IPS-18c (cell line): Measurements from ENCODE around the gene TRMT11.
A peak's percentile ranks its signal among the peaks of the same experiment; 100 is the strongest.
"Not testable (repeated sequence)": the region's sequence is repeated elsewhere in the genome, so short reads cannot be mapped to it uniquely, and the experiment has no call there.

Source experiments
- H3K4me3 ChIP-seq: 2 replicates; pipeline ENCODE4 v1.7.0; 2013; ENCODE audit warnings: low read depth, mild to moderate bottlenecking, low read length, moderate library complexity; ENCODE audit not compliant: insufficient read depth
- H3K9me3 ChIP-seq: one replicate; pipeline ENCODE4 v1.6.1; 2013; ENCODE audit warnings: mild to moderate bottlenecking, low read length, moderate library complexity; ENCODE audit not compliant: control insufficient read depth, insufficient read depth

TRMT11 gene

DNA sequence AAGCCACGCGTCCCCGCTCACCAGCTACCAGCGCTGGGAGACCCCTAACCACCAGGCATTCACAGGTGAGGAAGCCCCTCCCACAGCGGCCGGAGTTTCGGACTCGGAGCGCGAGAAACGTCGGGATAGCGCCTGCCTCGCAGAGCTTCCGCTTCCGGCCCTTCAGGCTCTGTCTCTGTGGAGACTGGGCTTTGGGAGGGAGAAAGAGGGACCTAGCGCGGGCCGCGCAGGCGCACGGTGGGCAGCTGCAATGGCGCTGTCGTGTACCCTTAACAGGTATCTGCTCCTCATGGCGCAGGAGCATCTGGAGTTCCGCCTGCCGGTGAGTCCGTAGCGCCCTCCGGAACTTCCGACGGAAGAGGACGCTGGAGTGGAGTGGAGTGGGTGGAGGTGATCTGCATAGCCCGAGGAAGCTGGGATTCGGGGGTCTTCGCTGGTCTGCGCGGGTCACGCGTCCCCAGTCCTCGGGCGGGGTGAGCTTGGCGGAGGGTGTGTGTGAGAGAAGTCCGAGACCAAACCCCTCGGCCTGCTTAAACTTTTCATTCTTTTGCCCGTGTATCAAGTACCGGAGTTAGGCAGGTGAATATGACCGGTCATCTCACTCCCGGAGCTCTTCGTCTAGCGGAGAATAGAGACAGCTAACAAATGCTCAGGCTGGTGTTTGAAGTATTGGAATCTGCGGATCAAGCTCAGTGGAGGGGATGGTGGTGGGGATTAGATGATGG lies at the start of gene TRMT11:
Gene TRMT11, plus strand, starts transcription at position 240 of the 725 bp plus-strand sequence. Its CDS starts 11 bp downstream, at position 251.
- H3K4me3 ChIP-seq = peak within 1 kb of the TSS; percentile 92
- H3K9me3 ChIP-seq = no peaks in the 10 kb centered on the region

DNA sequence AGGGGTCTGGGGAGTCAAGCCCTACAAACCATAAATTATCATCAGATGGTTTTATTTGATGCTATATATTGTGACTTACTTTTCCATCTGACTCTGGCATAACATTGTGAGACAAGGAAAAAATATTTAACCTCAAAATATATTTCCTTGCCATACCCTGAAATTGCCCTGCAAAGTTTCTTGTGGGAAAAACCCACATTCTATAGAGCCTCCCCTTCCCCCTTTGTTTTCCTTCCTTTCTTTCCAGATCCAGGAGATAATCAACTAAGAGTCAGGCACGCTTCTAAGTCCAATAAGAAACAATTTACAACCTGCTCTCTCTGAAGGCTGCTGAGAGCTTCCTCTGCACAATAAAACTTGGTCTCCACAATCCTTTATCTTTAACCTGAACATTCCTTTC lies 47.3 kb upstream of the TRMT11 start:
- H3K9me3 ChIP-seq = no peaks in the 10 kb centered on the region
- H3K4me3 ChIP-seq = no peak overlapping the region

DNA sequence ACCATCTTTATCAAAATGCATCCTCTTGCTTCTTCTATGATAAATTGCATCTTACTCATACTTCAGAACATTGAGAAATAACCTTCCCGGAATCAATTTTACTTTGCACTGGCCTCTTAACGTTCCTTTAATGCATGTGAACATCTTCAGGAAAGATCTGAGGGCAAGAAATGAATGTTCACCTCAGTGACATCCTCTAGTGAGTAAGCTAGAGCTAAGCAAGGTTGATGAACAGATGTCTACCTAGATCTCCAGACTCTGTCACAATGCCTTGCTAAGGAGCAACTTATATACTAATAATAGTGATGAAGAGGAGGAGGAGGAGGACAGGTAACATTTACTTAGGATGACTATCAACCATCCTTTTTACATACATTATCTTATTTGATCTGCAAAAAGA lies 46.5 kb upstream of the TRMT11 start:
- Histone ChIP-seq H3K4me3 (no peak overlapping the region), H3K9me3 (no peaks in the 10 kb centered on the region)

DNA sequence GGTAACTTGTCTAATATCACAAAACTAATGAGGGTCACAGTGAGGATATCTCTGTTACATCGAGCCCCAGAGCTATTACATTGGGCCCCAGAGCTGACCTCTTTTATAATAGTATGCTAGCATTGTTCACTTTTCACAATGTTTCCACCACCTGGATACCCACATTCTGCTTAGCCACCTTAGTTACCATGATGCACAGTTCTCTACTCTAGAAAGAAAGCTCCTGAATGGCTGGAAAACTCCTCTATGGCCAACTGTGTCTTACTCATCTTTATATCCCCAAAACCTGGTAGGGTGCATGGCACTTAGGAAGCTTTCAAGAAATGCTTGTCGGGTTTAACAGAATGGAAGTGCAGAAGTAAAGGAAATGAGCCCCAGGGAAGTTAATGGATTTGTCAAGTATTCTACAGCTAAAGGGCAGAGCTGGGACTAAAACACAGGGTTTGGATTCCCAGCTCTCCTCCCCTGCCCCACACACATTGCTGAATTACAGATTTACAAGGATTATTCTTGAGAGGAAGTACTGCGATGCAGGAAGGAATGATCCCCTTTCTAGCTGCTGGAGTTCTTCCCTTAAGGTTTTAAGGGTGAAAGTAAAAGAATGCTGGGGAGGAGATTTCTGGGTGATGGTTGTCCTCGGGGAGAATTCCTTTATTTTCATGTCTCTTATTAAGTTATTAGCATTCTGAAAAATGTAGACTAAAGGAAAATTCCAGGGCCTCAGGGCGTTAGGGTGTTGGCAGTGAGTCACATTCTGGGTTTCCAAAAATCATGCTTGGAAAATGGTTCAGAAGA lies 45.9 kb upstream of the TRMT11 start:
- Histone ChIP-seq H3K4me3 (no peak overlapping the region), H3K9me3 (no peaks in the 10 kb centered on the region)

DNA sequence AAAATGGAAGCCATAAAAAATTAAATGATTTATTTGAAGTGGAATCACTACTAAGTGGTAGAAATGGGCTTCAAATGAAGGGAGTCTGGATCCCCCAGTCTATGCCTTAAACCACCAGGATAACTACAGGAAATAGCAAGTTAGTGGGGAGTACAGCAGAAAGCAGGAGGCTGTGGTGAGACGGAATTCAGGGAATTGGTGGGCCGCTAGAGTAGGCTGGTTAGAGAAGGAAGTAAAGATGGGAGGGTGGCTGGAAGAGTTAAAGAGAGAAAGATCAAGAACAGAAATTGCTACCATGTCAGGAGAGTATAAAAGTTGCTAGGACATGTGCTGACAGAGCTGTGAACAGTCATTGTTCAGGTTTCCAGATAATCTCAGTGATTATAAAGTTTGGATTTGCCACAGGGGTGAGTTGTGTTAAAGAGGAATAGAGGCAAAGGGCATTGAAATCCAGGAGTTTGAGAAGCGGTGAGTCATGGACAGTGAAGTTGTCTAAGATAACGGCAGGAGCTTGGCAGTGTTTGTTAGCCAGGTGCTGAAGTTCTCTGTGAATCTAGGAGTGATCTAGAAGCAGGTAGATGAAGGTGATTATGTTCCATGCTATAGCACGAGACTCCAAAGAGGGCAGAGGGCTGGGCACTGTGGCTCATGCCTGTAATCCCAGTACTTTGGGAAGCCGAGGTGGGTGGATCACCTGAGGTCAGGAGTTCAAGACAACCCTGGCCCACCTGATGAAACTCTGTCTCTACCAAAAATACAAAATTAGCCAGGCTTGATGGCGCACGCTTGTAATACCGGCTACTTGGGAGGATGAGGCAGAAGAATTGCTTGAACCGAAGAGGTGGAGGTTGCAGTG lies 43.4 kb upstream of the TRMT11 start:
- Histone ChIP-seq H3K4me3 (no peak overlapping the region), H3K9me3 (no peaks in the 10 kb centered on the region)

DNA sequence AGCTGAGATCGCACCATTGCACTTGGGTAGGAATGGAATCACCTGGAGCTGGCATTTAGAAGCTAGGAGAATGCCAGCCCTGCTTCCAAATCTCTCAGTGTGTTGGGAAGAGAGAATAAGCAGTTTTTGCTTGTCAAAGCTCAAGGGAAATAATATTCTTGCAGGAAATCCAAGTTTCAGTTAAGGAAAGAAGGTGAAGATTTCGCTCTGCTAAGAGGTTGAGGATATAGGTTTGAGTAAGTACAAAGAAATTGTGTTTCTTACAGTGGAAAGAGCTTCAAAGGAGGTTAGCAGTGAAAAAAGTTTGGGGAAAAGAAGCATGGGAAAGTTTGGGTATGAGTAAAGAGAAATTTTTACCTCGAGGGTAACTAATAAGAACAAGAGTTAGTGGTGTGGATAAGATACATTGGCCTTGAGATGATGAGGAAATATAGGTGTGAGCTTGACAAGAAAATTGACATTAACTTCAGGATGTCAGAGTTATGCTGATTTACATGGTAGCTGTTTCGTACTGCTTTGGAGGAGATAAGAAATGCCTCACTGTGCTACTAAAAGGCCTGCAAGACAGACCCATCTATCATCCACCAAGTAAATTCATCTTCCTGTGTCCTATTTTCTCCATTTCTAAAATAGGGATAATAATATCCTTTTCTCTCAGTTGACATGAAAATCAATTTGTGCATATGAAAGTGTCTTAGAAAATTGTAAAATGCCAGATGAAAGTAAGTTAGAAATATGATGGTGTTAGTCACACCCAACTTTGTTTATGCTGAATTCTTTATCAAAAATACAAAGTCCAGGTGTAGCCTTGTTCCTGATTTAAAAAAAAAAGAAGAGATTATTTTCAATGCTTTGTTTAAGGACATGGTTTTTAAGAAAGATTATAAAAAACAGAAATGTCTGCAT lies 42.6 kb upstream of the TRMT11 start:
- H3K4me3 ChIP-seq = no peak overlapping the region

DNA sequence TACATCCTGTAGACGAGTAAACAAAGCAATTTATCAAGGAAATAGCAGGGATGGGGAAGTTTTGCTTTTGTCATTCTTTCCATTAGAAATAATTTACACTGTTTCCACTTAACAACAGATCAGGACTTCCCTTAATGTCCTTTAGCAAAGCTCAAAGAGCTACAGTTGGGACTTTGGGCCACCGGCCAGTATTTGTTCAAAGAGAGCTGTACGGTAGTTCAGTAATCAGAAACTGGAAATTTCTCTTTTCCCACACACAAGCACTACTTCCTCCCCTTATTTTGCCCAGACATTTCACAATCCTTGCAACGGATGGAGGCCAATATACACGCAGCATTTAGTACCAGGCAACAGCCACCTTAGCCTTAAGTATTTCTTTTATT lies 41.9 kb upstream of the TRMT11 start:
- Histone ChIP-seq H3K4me3 (no peak overlapping the region), H3K9me3 (no peaks in the 10 kb centered on the region)

More for the DNA sequence above, 42.6 kb upstream of the TRMT11 start:
- no peaks in the 10 kb centered on the region for H3K9me3 ChIP-seq

DNA sequence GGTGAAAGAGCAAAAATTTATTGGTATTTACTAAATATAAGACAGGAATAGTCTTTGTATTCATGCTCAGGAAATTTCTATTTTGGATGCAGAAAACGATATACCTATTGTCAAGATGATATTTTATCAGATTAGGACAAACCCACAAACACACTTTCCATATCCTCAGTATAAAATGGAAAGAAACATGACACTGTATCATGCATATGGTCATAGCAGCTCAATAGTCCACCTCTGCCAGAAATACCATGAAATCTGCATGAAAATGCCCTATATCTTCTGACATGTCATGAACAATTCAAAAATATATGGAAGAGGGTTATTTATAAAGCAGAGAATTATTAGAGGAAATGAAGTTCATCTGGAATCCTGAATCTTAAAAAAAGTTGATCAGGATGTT lies 41.4 kb upstream of the TRMT11 start:
- H3K9me3 ChIP-seq = no peaks in the 10 kb centered on the region
- no peak overlapping the region for H3K4me3 ChIP-seq

DNA sequence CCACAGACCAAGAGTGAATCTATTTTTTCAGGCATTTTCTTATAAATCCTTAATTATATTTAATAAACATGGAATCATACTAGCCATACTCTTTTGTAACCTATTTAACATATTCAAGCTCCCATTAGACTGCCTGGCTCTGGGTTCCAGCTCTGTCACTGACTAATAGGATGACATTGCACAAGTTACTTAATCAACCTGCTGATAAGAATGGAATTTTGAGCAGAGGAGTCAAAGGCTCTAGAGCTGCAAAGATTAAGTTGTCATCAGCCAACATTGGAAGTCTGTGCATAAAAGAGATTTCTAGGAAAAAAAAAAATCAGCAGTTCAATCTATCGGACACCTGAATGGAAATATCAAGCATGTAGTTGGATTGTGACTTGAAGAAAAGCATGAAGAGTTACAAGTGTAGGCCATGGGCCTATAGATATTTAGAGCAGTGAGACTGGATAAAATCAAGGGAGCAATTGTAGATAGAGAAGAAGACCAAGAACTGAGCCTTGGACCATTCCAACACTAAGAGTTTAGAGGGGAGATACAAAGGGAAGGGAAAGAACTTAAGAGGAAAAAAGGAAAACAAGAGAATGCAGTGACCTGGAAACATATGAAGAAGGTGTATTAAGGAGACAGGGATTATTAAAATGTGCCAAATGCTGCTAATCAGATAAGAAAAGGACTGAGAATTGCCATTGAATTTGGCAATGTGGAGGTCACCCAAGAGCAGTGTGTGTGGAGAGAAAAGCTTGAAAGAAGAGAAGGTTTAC lies 40.8 kb upstream of the TRMT11 start:
- H3K9me3 ChIP-seq = no peaks in the 10 kb centered on the region
- H3K4me3 ChIP-seq = no peak overlapping the region

DNA sequence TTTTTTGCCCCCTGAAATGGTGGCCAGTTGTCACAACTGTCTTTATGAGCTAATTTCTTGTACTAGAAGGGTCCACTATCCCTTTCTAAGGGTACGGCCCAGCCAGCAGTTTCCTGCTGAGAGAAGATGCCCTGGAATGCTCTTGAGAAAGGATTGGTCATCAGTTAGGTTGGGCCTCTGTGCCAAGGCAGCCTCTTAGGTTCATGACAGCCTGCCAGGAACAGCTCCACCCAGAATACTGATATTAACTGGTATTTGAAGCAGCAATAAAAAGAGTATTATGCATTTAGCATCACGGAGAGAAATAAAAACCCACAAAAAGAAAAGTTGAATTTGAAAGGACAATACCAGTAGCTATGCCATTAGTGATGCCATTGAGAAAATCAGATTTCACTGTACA lies 38.7 kb upstream of the TRMT11 start:
- Histone ChIP-seq H3K4me3 (no peak overlapping the region), H3K9me3 (no peaks in the 10 kb centered on the region)

DNA sequence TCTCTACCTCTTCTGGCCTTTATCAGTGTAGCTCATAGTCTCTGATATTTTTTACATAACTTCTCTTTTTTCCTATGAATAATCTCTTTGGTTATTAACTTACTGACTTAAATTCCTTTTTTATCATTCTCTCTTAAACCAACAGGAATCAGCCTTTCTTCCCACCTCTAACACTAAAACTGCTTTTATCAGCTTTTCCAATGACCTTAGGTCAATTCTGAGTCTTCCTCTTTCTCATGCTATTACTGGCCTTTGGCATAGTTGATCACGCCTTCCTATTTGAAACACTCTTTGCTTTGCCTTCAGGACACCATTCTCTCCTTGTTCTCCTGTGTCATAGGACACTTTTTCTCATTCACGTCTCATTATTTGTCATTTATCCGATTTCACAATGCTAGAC lies 37.9 kb upstream of the TRMT11 start:
- Histone ChIP-seq H3K9me3 (no peaks in the 10 kb centered on the region), H3K4me3 (no peak overlapping the region)

DNA sequence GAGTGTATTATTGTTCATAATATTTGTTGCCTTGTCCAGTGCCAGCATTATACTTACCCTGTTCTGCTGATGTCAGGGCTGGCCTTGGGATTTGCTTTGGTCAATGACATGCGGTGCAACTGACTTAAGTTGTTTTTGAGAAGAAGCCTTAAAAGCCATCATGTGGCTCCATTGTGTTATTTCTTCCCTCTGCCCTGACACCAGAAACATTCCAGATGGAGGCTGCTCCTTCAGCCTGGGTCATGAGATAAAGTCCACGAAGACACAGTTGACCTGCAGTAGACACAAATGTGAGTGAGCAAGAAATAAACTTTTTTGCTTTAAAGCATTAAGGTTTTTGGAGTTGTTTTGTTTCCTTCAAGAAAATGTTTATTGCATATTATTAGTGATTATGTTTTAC lies 37.3 kb upstream of the TRMT11 start:
- no peaks in the 10 kb centered on the region for H3K9me3 ChIP-seq
- no peak overlapping the region for H3K4me3 ChIP-seq

DNA sequence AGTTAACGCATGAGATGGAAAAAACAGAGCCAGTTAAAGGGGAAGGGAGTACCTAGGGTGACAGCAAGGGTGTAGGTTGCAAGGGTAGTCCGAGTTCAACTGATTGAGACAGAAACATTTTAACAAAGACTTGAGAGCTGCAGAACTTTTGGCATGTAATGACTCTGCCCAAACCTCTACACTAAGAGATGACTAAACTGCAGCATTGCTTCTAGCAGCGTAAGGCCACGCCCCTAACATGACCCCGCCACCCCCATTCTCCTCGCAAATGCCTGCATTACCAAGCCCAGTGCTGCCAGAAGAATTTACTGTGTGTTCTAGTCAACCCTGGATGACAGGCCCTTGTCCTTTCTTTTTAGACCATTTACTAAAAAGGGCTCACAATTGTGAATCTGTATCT lies 36.0 kb upstream of the TRMT11 start:
- no peak overlapping the region for H3K4me3 ChIP-seq
- H3K9me3 ChIP-seq = no peaks in the 10 kb centered on the region

DNA sequence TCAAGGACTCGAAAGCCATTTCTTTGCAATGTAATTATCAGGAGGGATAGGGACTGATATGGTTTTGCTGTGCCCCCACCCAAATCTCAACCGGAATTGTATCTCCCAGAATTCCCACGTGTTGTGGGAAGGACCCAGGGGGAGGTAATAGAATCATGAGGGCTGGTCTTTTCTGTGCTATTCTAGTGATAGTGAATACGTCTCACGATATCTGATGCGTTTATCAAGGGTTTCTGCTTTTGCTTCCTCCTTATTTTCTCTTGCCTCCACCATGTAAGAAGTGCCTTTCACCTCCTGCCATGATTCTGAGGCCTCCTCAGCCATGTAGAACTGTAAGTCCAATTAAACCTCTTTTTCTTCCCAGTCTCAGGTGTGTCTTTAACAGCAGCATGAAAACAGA lies 35.6 kb upstream of the TRMT11 start:
- not testable (repeated sequence) for H3K4me3 ChIP-seq, H3K9me3 ChIP-seq

DNA sequence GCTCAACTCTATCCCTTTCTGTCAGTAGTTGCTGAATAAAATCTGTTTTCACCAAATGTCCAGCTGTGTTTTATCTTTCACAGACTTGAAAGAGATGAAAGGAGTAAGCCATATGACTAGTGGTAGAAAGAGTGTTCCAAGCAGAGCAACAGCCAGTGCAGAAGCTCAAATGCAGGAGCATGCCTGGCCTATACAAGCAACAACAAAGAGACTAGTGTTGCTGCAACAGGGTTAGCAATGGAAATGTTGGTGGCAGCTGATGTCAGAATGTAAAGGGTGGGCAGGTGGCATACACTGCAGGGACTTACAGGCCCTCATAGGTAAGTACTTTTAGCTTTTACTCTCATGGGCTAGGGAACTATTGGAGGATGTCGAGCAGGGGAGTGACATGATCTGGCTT lies 35.0 kb upstream of the TRMT11 start:
- H3K4me3 ChIP-seq = no peak overlapping the region
- H3K9me3 ChIP-seq = no peaks in the 10 kb centered on the region

DNA sequence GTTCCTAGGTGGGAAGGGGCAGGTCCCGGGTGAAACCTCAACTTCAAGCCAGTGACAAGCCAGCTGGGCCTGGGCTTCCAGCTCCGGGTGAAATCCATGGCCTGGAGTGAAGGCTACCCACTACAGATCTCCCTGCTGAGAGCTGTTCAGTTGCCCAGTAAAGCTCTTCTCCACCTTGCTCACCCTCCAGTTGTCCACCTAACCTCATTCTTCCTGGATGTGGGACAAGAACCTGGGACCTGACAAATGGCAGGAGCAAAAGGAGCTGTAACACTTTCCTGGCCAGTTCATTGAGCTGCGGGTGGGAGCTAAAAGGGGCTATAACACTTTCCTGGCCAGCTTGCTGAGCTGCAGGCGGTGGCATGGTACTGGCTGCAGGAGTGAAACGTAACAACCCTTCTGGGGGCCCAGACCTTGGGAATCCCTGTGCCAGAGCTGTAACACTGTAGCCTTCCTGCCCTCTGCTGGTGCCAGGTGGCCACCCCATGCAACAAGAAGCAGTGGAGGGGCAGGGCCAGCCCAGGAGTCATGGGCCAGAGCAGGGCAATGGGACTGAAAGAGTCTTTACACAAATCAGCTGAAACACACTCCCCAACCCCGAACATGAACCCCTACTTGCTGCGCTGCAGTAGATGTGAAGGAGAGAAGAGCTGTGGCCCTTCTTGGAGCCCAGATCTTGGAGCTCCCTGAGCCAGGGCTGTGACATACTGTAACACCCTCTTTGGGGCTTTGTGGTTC lies 33.4 kb upstream of the TRMT11 start:
- H3K4me3 ChIP-seq = no peak overlapping the region

More for the DNA sequence above, 33.4 kb upstream of the TRMT11 start:
- no peaks in the 10 kb centered on the region for H3K9me3 ChIP-seq
